Fibroblast of skin of right biceps (primary cell): ENCODE results near the gene ZFAND3.
A peak's percentile ranks its signal among the peaks of the same experiment; 100 is the strongest.
"Not testable (repeated sequence)": the region's sequence is repeated elsewhere in the genome, so short reads cannot be mapped to it uniquely, and the experiment has no call there.

Experiments used
- DNase-seq: peaks from one replicate; pipeline ENCODE4 v3.0.0-alpha.2; 2013

Gene ZFAND3

GRCh38 chr6:38016824-38017223 is 197.3 kb downstream of the ZFAND3 start:
- no peak for DNase-seq

- no peak for DNase-seq
These were observed 199.2 kb downstream of the ZFAND3 start for GRCh38 chr6:38018755-38019165.

- no peak for DNase-seq
These were observed 201.1 kb downstream of the ZFAND3 start for GRCh38 chr6:38020593-38020992.

GRCh38 chr6:38021029-38021428 is 201.5 kb downstream of the ZFAND3 start:
- no peak for DNase-seq

GRCh38 chr6:38021571-38021970 is 202.0 kb downstream of the ZFAND3 start:
- DNase-seq, result no peak

GRCh38 chr6:38022688-38023087 is 203.2 kb downstream of the ZFAND3 start:
- no peak for DNase-seq

- DNase-seq, result peak; percentile 60
These were observed 205.4 kb downstream of the ZFAND3 start for GRCh38 chr6:38024908-38025307.

- peak; percentile 36 for DNase-seq
These were observed 205.9 kb downstream of the ZFAND3 start for GRCh38 chr6:38025451-38025850.

GRCh38 chr6:38027685-38028373 is 208.3 kb downstream of the ZFAND3 start:
- DNase-seq, result peak; percentile 6

- DNase-seq, result no peak
These were observed 210.9 kb downstream of the ZFAND3 start for GRCh38 chr6:38030380-38030779.

- DNase-seq, result no peak
These were observed 213.3 kb downstream of the ZFAND3 start for GRCh38 chr6:38032797-38033196.

GRCh38 chr6:38033442-38033982 is 214.0 kb downstream of the ZFAND3 start:
- DNase-seq, result no peak

- DNase-seq, result peak; percentile 52
These were observed 214.9 kb downstream of the ZFAND3 start for GRCh38 chr6:38034274-38034914.

- DNase-seq, result no peak
These were observed 216.0 kb downstream of the ZFAND3 start for GRCh38 chr6:38035478-38035877.

GRCh38 chr6:38039502-38039901 is 220.0 kb downstream of the ZFAND3 start:
- DNase-seq, result peak; percentile 27

- DNase-seq, result no peak
These were observed 220.7 kb downstream of the ZFAND3 start for GRCh38 chr6:38040254-38040653.

GRCh38 chr6:38043259-38043753 is 223.8 kb downstream of the ZFAND3 start:
- no peak for DNase-seq

GRCh38 chr6:38045701-38046305 is 226.3 kb downstream of the ZFAND3 start:
- DNase-seq, result no peak

- DNase-seq, result no peak
These were observed 228.0 kb downstream of the ZFAND3 start for GRCh38 chr6:38047562-38047961.

GRCh38 chr6:38049861-38050397 is 230.4 kb downstream of the ZFAND3 start:
- not testable (repeated sequence) for DNase-seq

GRCh38 chr6:38051819-38052434 is 232.4 kb downstream of the ZFAND3 start:
- DNase-seq, result no peak

- peak; percentile 11 for DNase-seq
These were observed 235.1 kb downstream of the ZFAND3 start for GRCh38 chr6:38054527-38055202.
